Activated CD8-positive, alpha-beta memory T cell treated with anti-CD3 and anti-CD28 coated beads, Interleukin-2, amount 50 U/mL, for 48 hours (primary cell): Measurements from ENCODE around the gene COL15A1.

Experiments
- DNase-seq: peaks from one replicate; pipeline ENCODE4 v3.0.0-alpha.2; 2020

COL15A1 gene

GRCh38 chr9:99118782-99119466 is 175.2 kb downstream of the COL15A1 start:
- peak; percentile 64 for DNase-seq

DNA sequence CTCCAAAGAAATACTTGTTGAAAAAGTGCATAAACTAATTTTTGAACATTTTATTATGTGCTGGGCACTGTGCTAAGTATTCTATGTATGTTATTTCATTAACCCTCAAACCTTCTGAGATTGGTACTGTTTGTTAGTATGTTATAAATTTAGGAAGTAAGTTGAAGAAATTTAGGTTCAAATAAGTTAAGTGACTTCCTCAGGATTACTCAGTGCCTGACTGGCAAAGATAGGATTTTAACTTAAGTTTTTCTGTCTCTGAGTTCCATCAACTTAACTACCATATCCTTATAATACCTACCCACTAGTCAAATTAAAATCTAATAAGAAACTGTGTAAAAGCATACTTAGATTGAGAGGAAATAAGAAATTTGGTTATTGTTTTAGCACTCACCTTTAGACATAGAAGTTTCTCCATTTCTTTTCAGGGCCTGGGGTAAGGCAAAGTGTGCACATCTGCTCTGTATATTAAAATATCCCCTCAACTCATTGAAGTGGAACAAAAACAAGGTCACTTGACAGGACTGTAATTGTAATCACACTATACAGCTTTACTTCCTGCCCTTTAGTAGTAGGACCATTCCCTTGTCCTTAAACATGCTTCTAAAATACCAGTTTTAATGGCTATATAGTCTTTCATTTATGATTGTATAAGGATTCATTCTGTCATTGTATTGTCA is 176.4 kb downstream of the COL15A1 start:
- no peak for DNase-seq
